HG02678 (cell line): ENCODE data around the gene OR2S2.
"Not testable (repeated sequence)": the region's sequence is repeated elsewhere in the genome, so short reads cannot be mapped to it uniquely, and the experiment has no call there.

Experiments
- ATAC-seq: cut with Tn5 transposase; IDR thresholded peaks from one replicate; pipeline ENCODE4 v1.9.1; 2021; ENCODE audit warnings: mild to moderate bottlenecking, moderate library complexity; ENCODE audit not compliant: unreplicated experiment

OR2S2 gene, protein sequence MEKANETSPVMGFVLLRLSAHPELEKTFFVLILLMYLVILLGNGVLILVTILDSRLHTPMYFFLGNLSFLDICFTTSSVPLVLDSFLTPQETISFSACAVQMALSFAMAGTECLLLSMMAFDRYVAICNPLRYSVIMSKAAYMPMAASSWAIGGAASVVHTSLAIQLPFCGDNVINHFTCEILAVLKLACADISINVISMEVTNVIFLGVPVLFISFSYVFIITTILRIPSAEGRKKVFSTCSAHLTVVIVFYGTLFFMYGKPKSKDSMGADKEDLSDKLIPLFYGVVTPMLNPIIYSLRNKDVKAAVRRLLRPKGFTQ

GRCh38 chr9:35958104-35958837, at the start of gene OR2S2:
TSS of gene OR2S2 (minus strand) at chr9:35958154. CDS start at chr9:35958098, 56 bp downstream.
- no peak for ATAC-seq

DNA sequence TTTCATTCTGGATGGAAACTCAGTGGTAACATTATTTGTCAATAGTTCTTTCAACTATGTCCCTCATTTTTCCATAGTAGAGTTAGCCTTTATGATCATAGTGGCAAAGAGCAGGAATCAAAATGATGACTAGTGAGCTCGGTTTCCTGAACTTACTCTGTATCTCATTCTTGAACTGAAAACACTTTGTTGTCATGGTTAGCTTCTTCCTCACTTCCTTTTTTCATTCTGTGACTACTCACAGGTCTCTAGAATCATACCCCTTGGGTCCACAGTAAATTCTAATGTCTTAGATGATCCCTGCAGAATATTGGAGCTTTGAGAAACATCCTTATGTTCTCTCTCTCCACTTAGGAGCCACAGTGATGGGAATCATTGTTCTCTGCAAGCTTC, 49.4 kb upstream of the OR2S2 start:
- ATAC-seq, result no peak

GRCh38 chr9:36006549-36007315, 48.8 kb upstream of the OR2S2 start:
- ATAC-seq, result no peak

GRCh38 chr9:36005891-36006290, 47.9 kb upstream of the OR2S2 start:
- no peak for ATAC-seq

DNA sequence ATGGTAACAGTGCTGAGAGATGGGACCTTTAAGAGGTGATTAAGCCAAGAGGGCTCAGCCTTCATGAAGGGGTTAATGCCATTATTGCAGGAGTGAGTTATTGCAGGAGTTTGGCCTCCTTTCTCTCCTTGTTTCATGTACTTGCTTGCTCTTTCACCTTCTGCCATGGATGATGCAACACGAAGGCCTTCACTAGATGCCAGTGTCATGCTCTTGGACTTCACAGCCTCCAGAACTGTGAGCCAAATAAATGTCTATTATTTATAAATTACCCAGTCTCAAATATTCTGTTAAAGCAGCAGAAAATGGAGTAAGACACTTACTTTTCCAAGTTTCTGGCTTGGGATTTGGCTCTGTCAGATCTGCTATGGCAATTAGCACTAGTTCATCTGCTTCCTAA, 40.4 kb upstream of the OR2S2 start:
- ATAC-seq, result no peak

GRCh38 chr9:35997016-35997415, 39.1 kb upstream of the OR2S2 start:
- ATAC-seq, result not testable (repeated sequence)

DNA sequence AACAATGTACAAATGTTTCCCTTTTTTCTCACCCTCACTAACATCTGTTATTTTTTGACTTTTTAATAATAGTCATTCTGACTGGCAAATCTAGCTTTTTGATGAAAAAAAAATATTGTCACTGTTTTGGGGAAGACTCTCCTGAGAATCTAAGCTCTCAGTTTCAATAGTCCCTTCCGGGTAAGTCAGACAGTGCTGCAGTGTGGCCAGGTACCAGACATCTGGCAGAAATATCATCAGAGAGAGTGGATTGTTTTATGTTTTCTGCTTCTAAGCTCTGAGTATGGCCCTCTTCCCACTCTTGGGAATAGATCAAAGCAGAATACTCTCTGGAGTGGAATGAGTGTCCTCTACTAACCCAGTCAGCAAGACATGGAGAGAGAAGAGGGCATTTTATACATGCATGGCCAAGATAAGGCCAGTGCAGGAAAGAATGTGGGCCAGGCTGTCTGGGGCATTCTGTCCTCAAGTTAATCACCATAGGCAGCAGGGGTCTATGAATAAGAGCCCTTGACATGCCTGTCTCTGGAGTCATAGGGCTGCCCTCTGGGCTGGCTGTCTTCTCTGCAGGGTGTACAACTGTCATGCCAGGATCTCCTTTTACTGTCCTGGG, 38.5 kb upstream of the OR2S2 start:
- no peak for ATAC-seq

DNA sequence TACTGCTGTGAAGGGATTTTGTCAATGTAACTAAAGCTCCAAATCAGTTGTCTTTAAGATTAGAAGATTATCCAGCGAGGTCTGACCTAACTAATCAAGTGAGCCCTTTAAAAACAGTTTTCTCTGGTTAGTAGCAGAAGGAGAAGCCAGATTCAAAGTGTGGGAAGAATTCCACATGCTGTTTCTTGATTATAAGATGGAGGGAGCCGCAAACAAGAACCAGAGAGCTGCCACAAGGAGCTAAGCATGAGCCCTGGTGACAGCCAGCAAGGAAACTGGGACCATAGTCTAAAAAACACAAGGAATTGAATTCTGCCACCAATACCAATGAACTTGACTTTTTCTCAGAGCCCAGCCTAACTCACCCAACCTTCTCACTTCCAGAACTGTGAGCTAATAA, 37.0 kb upstream of the OR2S2 start:
- no peak for ATAC-seq

- ATAC-seq, result no peak
Observed at GRCh38 chr9:35993976-35994720, 36.2 kb upstream of the OR2S2 start.

DNA sequence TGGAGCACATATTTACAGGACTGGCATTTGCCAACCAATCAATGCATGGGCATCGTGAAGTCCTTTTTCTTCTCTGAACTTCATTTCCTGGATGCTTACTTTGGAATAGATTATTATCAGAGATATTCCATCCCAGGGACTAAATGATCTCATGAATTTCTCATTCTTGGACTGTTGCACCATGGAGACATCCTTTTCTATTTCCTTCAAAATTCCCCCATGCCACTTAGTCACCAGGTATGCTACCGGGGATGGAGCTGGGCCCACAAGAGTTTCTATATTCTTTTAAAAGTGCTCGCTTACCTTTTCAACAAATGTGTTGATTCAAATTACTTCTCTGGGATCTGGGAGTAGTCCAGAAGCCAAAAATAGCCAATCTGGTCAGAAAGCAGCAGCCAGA, 35.2 kb upstream of the OR2S2 start:
- not testable (repeated sequence) for ATAC-seq

- no peak for ATAC-seq
Observed at GRCh38 chr9:35990155-35990554, 32.2 kb upstream of the OR2S2 start.

GRCh38 chr9:35984021-35984420, 26.1 kb upstream of the OR2S2 start:
- no peak for ATAC-seq

GRCh38 chr9:35981699-35982098, 23.7 kb upstream of the OR2S2 start:
- ATAC-seq, result no peak

- no peak for ATAC-seq
Observed at GRCh38 chr9:35980289-35981011, 22.5 kb upstream of the OR2S2 start.

DNA sequence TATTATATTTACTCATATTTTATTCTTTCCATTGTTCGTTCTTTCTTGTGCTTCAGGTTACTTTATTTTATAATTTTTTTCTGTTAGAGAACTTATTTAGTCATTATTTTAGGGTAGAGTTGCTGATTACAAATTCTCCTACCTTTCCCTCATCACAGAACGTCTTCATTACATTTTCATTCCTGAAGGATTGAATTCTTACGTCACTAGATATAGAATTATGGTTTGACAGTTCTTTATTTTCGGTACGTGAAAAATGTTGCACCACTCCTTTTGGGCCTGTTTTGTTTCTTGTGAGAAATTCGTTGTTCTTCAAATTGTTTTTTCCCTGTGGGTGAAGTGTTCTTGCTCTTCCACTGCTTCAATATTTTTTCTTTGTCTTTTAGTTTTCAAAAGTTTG, 20.8 kb upstream of the OR2S2 start:
- ATAC-seq, result no peak

DNA sequence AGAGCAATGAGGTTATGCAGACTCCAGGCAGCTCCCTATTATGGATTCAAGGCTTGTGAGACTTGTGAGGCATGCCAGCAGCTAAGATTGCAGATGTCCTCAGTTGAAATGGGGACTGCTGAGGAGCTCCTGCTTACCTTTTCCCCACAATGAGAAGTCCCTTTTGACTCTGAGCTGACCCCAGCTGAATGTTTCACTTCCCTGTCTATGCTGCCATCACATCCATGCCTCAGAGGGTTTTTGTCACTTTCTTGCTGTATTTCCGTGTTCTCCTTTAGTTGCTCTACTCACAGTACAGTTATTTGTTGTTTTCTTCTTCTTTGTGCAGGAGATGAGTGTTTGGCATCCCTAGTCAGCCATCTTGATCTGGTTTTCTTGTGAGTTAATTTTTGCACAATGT, 18.8 kb upstream of the OR2S2 start:
- ATAC-seq, result no peak

GRCh38 chr9:35974800-35975199, 16.8 kb upstream of the OR2S2 start:
- ATAC-seq, result no peak

- ATAC-seq, result no peak
Observed at GRCh38 chr9:35972093-35972492, 14.1 kb upstream of the OR2S2 start.

GRCh38 chr9:35967042-35967441, 9.1 kb upstream of the OR2S2 start:
- ATAC-seq, result no peak

GRCh38 chr9:35966433-35966832, 8.5 kb upstream of the OR2S2 start:
- ATAC-seq, result no peak
